Regular cardiac myocyte (primary cell): Measurements from ENCODE around the gene HS2ST1. TPM values are rescaled to one million over a fixed set of nuclear protein-coding genes. Genes with fewer than 3 reads are reported as not detected.

ENCODE experiments used
- total RNA-seq: library from RNA; depleted of rRNA; stranded (reverse); fragments of >200 nt; gene quantifications from 2 replicates; pipeline ENCODE4 v1.2.3, GENCODE V29; 2014

Gene HS2ST1
- 20.9 and 31.0 TPM in 2 replicates for total RNA-seq

DNA sequence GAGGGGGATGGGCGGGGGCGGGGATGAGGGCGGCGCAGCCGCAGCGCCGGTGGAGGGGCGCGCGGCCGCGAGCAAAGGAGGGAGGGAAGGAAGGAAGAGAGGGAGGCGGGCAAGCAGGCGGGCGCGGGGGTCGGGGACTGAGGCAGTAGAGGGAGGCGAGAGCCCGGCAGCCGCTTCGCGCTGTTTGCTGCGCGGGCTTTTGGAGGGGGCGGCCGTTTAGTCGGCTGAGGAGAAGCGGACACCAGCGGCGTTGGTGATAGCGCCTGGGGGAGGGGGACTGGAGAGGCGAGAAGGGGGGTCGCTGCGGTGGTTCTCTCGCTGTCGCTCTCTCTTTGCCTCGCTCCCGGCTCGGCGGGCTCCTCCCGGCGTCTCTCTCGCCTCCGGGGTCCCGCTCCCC is at the start of gene HS2ST1:
HS2ST1 (plus strand) TSS at position 35 of the 397 bp plus-strand sequence.

DNA sequence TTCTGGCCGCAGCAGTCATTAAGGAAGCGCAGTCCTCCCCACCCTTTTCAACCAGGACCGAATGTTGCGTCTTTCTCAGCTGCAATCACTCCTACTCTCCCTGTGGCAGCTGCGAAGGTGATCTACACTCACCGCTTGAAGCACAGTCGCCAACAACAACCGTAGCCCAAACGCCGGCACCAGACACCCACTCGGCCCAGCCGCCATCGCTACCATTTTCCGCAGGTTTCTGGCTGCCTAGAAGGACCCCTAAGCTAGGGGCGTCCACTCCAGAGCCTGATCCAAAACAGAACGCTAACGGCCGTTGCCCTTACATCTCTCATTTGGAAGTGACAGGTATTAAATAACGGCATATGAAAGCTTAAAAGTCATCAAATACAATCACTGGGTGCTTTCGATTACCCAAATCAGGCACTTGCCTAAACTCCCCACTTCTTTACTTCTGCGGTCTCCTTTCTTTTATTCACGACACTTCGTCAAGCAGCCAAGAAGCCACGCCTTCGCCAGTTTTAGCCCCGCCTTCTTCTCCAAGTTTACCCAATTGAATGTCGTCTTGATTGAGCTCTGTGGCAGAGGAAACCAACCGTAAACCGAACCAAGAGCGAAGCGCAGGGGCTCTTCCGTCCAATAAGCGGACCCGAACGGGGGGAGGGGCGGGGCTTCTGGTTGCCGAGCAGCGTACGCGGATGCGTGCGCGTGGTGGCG is 387 bp upstream of the HS2ST1 start, which contains the start of gene SELENOF:
SELENOF (minus strand) TSS at position 231 of the 705 bp plus-strand sequence; CDS start at position 216, 15 bp downstream.

Other genes with a start within 250 kb of the HS2ST1 start
- 47.1 and 48.1 TPM in 2 replicates for gene SH3GLB1, start 210.1 kb upstream of the HS2ST1 start, total RNA-seq
- gene SELENOF, start 509 bp upstream of the HS2ST1 start, total RNA-seq, result 230 and 297 TPM in 2 replicates